Muscle layer of duodenum (tissue), 2 donors: ENCODE results near the gene RAD51B.

Experiments used
- H3K27ac ChIP-seq: one replicate; pipeline ENCODE4 v1.7.0; 2013; ENCODE audit warnings: mild to moderate bottlenecking, low read length
- H3K27me3 ChIP-seq: one replicate; pipeline ENCODE4 v1.7.0; 2013; ENCODE audit warnings: low read depth, mild to moderate bottlenecking, control low read depth, low read length
- H3K36me3 ChIP-seq, 2 donors: one replicate each; pipeline ENCODE4 v1.7.0; 2013; ENCODE audit warnings: low read length in 2 of 2, control low read depth in 1 of 2, mild to moderate bottlenecking in 1 of 2; ENCODE audit not compliant: insufficient read depth in 2 of 2, control insufficient read depth in 1 of 2
- H3K4me1 ChIP-seq, 2 donors: one replicate each; pipeline ENCODE4 v1.7.0; 2013; ENCODE audit warnings: low read length in 2 of 2, mild to moderate bottlenecking in 2 of 2, control low read depth in 1 of 2, moderate library complexity in 1 of 2; ENCODE audit not compliant: insufficient read depth in 2 of 2, control insufficient read depth in 1 of 2
- H3K4me3 ChIP-seq, 2 donors: one replicate each; pipeline ENCODE4 v1.7.0; 2013; ENCODE audit warnings: low read length in 2 of 2, low read depth in 1 of 2, mild to moderate bottlenecking in 1 of 2
- H3K9me3 ChIP-seq, 2 donors: one replicate each; pipeline ENCODE4 v1.7.0; 2013; ENCODE audit warnings: low read length in 2 of 2, control low read depth in 1 of 2, mild to moderate bottlenecking in 1 of 2; ENCODE audit not compliant: control insufficient read depth in 1 of 2
- donor health status: healthy.

The RAD51B gene

GRCh38 chr14:68359022-68359836, 539.6 kb downstream of the RAD51B start:
- no peaks in the 10 kb centered on the region for H3K9me3 ChIP-seq
- no peak overlapping the region for H3K4me3 ChIP-seq
- peak overlapping the region; percentile 57 for H3K27ac ChIP-seq
- no peaks in the 10 kb centered on the region for H3K27me3 ChIP-seq
- H3K4me1 ChIP-seq, result peaks cover 12 to 16% of the 10 kb centered on the region in 2 donors
- no peaks in the 10 kb centered on the region for H3K36me3 ChIP-seq

GRCh38 chr14:68359837-68360552, 540.4 kb downstream of the RAD51B start:
- peak overlapping the region; percentile 57 for H3K27ac ChIP-seq
- H3K4me3 ChIP-seq, result no peak overlapping the region
- H3K27me3 ChIP-seq, result no peaks in the 10 kb centered on the region
- H3K36me3 ChIP-seq, result no peaks in the 10 kb centered on the region
- H3K4me1 ChIP-seq, result peaks cover 12 to 21% of the 10 kb centered on the region in 2 donors
- H3K9me3 ChIP-seq, result no peaks in the 10 kb centered on the region

GRCh38 chr14:68361231-68361630, 541.7 kb downstream of the RAD51B start:
- Histone ChIP-seq H3K27me3 (no peaks in the 10 kb centered on the region), H3K9me3 (no peaks in the 10 kb centered on the region), H3K4me1 (peaks cover 12 to 21% of the 10 kb centered on the region in 2 donors), H3K4me3 (no peak overlapping the region), H3K36me3 (no peaks in the 10 kb centered on the region), H3K27ac (no peak overlapping the region)

DNA sequence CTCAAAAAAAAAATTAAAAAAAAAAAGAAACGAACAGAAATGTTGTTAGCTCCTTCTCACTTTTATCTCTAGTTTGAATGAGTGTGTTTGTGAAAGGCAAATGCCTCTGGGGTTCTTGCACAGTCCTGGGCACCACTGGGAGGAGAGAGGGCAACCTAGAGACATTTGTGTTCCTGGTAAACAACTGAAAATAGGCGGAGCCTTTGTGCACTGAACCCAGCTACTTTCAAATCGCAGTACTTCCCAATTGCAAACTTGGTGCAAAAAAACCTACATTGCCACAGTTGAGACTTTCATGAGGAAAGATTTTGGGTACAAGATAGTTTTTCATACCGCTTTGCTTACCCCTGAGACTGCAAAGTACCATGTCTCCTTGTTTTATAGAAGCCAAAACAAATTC, 543.3 kb downstream of the RAD51B start:
- H3K4me3 ChIP-seq, result no peak overlapping the region
- peaks cover 12 to 28% of the 10 kb centered on the region in 2 donors for H3K4me1 ChIP-seq
- H3K27me3 ChIP-seq, result no peaks in the 10 kb centered on the region
- no peaks in the 10 kb centered on the region for H3K9me3 ChIP-seq
- H3K27ac ChIP-seq, result no peak overlapping the region
- no peaks in the 10 kb centered on the region for H3K36me3 ChIP-seq

DNA sequence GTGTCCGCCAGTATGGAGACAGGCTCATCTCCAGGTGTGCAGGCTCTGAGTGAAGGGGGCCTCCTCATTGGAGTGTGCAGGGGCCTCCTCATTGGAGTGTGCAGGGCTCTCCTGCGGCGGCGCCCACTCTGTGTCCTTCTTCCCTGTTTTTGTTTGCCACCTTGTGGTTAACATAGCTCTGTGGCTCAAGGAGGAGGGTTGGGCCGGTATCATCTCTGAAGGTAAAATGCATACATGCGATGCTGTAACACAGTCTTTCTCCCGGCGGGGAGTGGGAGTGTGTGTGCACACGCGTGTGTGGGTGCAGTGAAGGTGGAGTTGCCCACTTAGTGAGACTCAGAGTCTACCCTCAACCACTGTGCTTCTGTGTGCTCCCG, 543.9 kb downstream of the RAD51B start:
- H3K9me3 ChIP-seq, result no peaks in the 10 kb centered on the region
- H3K4me1 ChIP-seq, result peaks cover 12 to 28% of the 10 kb centered on the region in 2 donors
- H3K36me3 ChIP-seq, result no peaks in the 10 kb centered on the region
- H3K4me3 ChIP-seq, result no peak overlapping the region
- H3K27ac ChIP-seq, result peak overlapping the region; percentile 60
- no peaks in the 10 kb centered on the region for H3K27me3 ChIP-seq

- H3K9me3 ChIP-seq, result no peaks in the 10 kb centered on the region
- peaks cover 13 to 27% of the 10 kb centered on the region in 2 donors for H3K4me1 ChIP-seq
- H3K36me3 ChIP-seq, result no peaks in the 10 kb centered on the region
- H3K27ac ChIP-seq, result peak overlapping the region; percentile 60
- H3K27me3 ChIP-seq, result no peaks in the 10 kb centered on the region
- peak overlapping the region in 1 of 2 donors; percentile 22 for H3K4me3 ChIP-seq
Measured at GRCh38 chr14:68363843-68364767, 544.5 kb downstream of the RAD51B start.

DNA sequence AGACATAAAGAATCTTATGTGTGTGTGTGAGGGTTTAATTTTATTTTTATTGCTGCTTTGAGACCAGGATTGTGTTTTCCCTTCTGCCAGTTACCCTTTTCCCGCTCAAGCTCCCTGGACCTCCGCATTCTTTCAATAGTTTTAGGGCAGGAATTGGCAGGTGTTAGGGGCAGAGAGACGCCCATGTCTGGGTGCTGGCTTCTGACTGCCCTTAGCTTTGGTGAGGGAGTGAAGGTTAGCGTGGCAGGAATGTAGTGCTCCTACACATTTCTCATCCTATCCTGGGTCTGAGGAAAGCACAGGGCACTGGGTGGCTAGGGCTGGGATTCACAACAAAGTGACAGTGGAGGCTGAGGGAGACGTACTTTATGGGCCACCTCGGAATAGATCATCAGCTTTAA, 545.2 kb downstream of the RAD51B start:
- no peaks in the 10 kb centered on the region for H3K36me3 ChIP-seq
- H3K4me3 ChIP-seq, result peak overlapping the region in 1 of 2 donors; percentile 22
- H3K27me3 ChIP-seq, result no peaks in the 10 kb centered on the region
- peak overlapping the region; percentile 60 for H3K27ac ChIP-seq
- H3K9me3 ChIP-seq, result no peaks in the 10 kb centered on the region
- H3K4me1 ChIP-seq, result peaks cover 14 to 22% of the 10 kb centered on the region in 2 donors

DNA sequence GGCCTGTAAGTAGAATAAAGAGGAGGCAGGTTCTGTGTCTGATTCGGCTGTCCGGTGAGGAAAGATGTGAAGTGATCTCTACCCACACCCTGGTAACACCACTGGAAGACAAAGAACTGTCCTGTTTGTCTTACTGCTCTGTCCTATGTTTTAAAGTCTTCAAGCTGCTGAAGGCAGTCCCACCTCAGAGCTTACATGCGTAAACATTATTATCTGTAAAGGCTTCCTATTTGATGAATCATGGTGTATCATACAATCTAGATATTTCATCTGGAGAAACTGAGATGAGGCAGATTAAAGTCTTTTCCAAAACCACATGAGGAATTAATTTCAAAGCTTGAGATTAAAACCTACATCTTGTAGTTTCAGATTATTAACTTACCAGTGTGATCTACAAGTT, 545.6 kb downstream of the RAD51B start:
- peaks cover 10 to 20% of the 10 kb centered on the region in 2 donors for H3K4me1 ChIP-seq
- no peaks in the 10 kb centered on the region for H3K27me3 ChIP-seq

DNA sequence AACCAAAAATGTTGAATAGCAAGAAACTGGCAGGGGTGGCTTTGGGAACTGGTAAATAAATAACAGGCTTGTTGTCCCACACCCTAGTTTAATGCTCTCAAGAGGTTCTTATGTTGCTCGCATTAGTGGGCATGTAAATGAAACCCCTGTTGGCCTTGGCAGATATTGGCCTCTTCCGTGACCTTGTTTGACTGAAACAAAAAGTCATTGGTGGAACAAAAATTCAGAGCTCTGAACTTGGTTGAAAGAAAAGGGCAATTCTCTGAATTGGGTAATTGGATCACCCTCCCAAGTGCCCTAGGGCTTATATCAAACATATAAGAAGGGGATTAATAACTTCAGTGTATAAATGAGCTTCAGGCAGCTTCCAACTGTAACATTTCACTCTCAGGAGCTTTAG, 547.1 kb downstream of the RAD51B start:
- Histone ChIP-seq H3K9me3 (no peaks in the 10 kb centered on the region), H3K27ac (peak overlapping the region; percentile 32), H3K27me3 (no peaks in the 10 kb centered on the region), H3K4me1 (peaks cover 5 to 19% of the 10 kb centered on the region in 2 donors), H3K36me3 (no peaks in the 10 kb centered on the region), H3K4me3 (no peak overlapping the region)

More for the DNA sequence above, 545.6 kb downstream of the RAD51B start:
- no peak overlapping the region for H3K4me3 ChIP-seq
- peak overlapping the region; percentile 60 for H3K27ac ChIP-seq
- H3K9me3 ChIP-seq, result no peaks in the 10 kb centered on the region
- no peaks in the 10 kb centered on the region for H3K36me3 ChIP-seq

DNA sequence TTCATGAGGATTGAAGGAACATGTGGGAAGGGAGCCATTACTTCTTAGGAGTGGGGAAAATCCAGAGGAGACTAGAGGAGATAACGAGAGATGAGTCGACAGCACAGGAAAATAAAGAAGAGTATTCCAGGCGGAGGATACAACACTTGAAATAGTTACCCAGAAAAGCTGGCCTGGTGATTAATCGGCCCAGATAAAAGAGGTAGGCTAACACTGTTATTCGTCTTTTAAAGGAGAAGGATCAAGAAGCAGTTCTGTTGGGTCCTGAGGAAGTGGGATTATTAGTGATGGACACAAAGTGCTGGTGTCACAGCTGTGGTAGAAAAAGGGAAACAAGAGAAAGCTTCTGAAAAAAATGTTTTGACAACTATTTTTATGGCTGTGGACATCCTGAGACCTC, 548.0 kb downstream of the RAD51B start:
- H3K27ac ChIP-seq, result no peak overlapping the region
- H3K36me3 ChIP-seq, result no peaks in the 10 kb centered on the region
- H3K27me3 ChIP-seq, result no peaks in the 10 kb centered on the region
- H3K4me1 ChIP-seq, result peaks cover 5 to 19% of the 10 kb centered on the region in 2 donors
- H3K4me3 ChIP-seq, result no peak overlapping the region
- no peaks in the 10 kb centered on the region for H3K9me3 ChIP-seq

GRCh38 chr14:68368850-68369249, 549.3 kb downstream of the RAD51B start:
- Histone ChIP-seq H3K27ac (no peak overlapping the region), H3K4me1 (peaks cover 5 to 19% of the 10 kb centered on the region in 2 donors), H3K9me3 (no peaks in the 10 kb centered on the region), H3K27me3 (no peaks in the 10 kb centered on the region), H3K36me3 (no peaks in the 10 kb centered on the region), H3K4me3 (no peak overlapping the region)
